SU-DHL-6 (cell line): Measurements from ENCODE around the gene PXYLP1.

ENCODE experiments used
- H2AFZ ChIP-seq: fragments of 200-600 bp; sonication (generic); 2 replicates; pipeline ENCODE4 v1.6.1; 2014; ENCODE audit warnings: low read depth, mild to moderate bottlenecking, moderate library complexity, mixed read lengths, antibody characterized with exemption, low read length; ENCODE audit not compliant: severe bottlenecking
- H3F3A ChIP-seq: fragments of 200-600 bp; shearing (Covaris generic); 2 replicates; pipeline ENCODE4 v1.6.0; 2016; ENCODE audit warnings: antibody characterized with exemption, mild to moderate bottlenecking; ENCODE audit not compliant: insufficient read depth
- H3K27ac ChIP-seq: fragments of 200-600 bp; sonication (generic); 2 replicates; pipeline ENCODE4 v1.5.1; 2016; ENCODE audit warnings: low read depth, mild to moderate bottlenecking, low read length, moderate library complexity, mixed read lengths
- H3K27me3 ChIP-seq: fragments of 200-600 bp; sonication (generic), shearing (Covaris generic); 2 replicates; pipeline ENCODE4 v1.6.0; 2014; ENCODE audit warnings: mild to moderate bottlenecking, low read length
- H3K36me3 ChIP-seq: fragments of 200-600 bp; sonication (generic); 2 replicates; pipeline ENCODE4 v1.6.1; 2014; ENCODE audit warnings: mild to moderate bottlenecking, low read length, mixed read lengths
- H3K4me2 ChIP-seq: fragments of 300-600, 200-600 bp; shearing (Covaris generic), sonication (generic); 2 replicates; pipeline ENCODE4 v1.6.0; 2014; ENCODE audit warnings: low read length, low read depth, mild to moderate bottlenecking; ENCODE audit not compliant: poor library complexity, severe bottlenecking
- H3K4me3 ChIP-seq: fragments of 200-600 bp; sonication (generic); 2 replicates; pipeline ENCODE4 v1.5.1; 2014; ENCODE audit warnings: antibody characterized with exemption, low read length, mild to moderate bottlenecking, mixed read lengths; ENCODE audit not compliant: insufficient read depth, poor library complexity, severe bottlenecking
- H3K79me2 ChIP-seq: fragments of 200-600 bp; sonication (generic); 2 replicates; pipeline ENCODE4 v1.6.1; 2014; ENCODE audit warnings: mild to moderate bottlenecking, low read length, moderate library complexity; ENCODE audit not compliant: insufficient read depth
- H3K9ac ChIP-seq: fragments of 200-600 bp; sonication (generic); 2 replicates; pipeline ENCODE4 v1.7.0; 2014; ENCODE audit warnings: mild to moderate bottlenecking, low read length
- H3K9me2 ChIP-seq: fragments of 200-600 bp; sonication (generic); replicated peaks from 2 replicates; pipeline ENCODE4 v1.6.1; 2014; ENCODE audit warnings: low read length; ENCODE audit not compliant: insufficient read depth
- H3K9me3 ChIP-seq: fragments of 200-600 bp; sonication (generic); 2 replicates; pipeline ENCODE4 v1.6.1; 2014; ENCODE audit warnings: low read length, mixed read lengths; ENCODE audit not compliant: insufficient read depth
- H4K20me1 ChIP-seq: fragments of 200-600 bp; sonication (generic); 2 replicates; pipeline ENCODE4 v1.6.1; 2014; ENCODE audit warnings: low read depth, mild to moderate bottlenecking, antibody characterized with exemption, low read length, moderate library complexity, mixed read lengths
- CTCF ChIP-seq: fragments of 200-600 bp; sonication (generic); IDR thresholded peaks from one replicate; pipeline ENCODE4 v1.5.1; 2017; ENCODE audit warnings: antibody characterized with exemption, mild to moderate bottlenecking, low read length, moderate library complexity; ENCODE audit not compliant: insufficient read depth, poor library complexity, severe bottlenecking
- EZH2phosphoT487 ChIP-seq: fragments of 200-600 bp; sonication (generic), shearing (Covaris generic); conservative IDR thresholded peaks from 2 replicates; pipeline ENCODE4 v1.6.1; 2018; ENCODE audit warnings: mild to moderate bottlenecking, antibody characterized with exemption, low read length, moderate library complexity, mixed read lengths

PXYLP1 gene

GRCh38 chr3:141260630-141260927 lies 29.0 kb downstream of the PXYLP1 start:
- H3K79me2 ChIP-seq, result no peaks in the 10 kb centered on the region
- no peak overlapping the region for H3K27ac ChIP-seq
- H3K9me2 ChIP-seq, result no peaks in the 10 kb centered on the region

GRCh38 chr3:141261472-141262307 lies 30.1 kb downstream of the PXYLP1 start:
- no peaks in the 10 kb centered on the region for H3K79me2 ChIP-seq
- H3K9me3 ChIP-seq, result no peaks in the 10 kb centered on the region
- no peaks in the 10 kb centered on the region for H3K27me3 ChIP-seq
- TF ChIP-seq EZH2phosphoT487, result no peak
- TF ChIP-seq CTCF, result no peak
- H3K4me3 ChIP-seq, result no peak overlapping the region
- H3K9ac ChIP-seq, result no peak overlapping the region
- no peak overlapping the region for H3K4me2 ChIP-seq
- no peaks in the 10 kb centered on the region for H3K36me3 ChIP-seq
- H3K9me2 ChIP-seq, result no peaks in the 10 kb centered on the region
- H3K27ac ChIP-seq, result no peak overlapping the region
- no peaks in the 10 kb centered on the region for H4K20me1 ChIP-seq
- no peaks in the 10 kb centered on the region for H3F3A ChIP-seq
- no peak overlapping the region for H2AFZ ChIP-seq

More at GRCh38 chr3:141260630-141260927, 29.0 kb downstream of the PXYLP1 start:
- Histone ChIP-seq H3K27me3 (no peaks in the 10 kb centered on the region), H3K9ac (no peak overlapping the region), H2AFZ (no peak overlapping the region), H4K20me1 (no peaks in the 10 kb centered on the region), H3F3A (no peaks in the 10 kb centered on the region), H3K4me2 (no peak overlapping the region), H3K4me3 (no peak overlapping the region), H3K36me3 (no peaks in the 10 kb centered on the region), H3K9me3 (no peaks in the 10 kb centered on the region)
- TF ChIP-seq CTCF, result no peak
- no peak for TF ChIP-seq EZH2phosphoT487

- no peak overlapping the region for H3K4me3 ChIP-seq
- H3K9me3 ChIP-seq, result no peaks in the 10 kb centered on the region
- H3K27ac ChIP-seq, result no peak overlapping the region
- TF ChIP-seq CTCF (no peak), EZH2phosphoT487 (no peak)
- H3F3A ChIP-seq, result no peaks in the 10 kb centered on the region
- no peak overlapping the region for H3K4me2 ChIP-seq
- no peak overlapping the region for H3K9ac ChIP-seq
- H3K79me2 ChIP-seq, result no peaks in the 10 kb centered on the region
- H3K9me2 ChIP-seq, result no peaks in the 10 kb centered on the region
- no peaks in the 10 kb centered on the region for H4K20me1 ChIP-seq
- H2AFZ ChIP-seq, result no peak overlapping the region
- no peaks in the 10 kb centered on the region for H3K27me3 ChIP-seq
- H3K36me3 ChIP-seq, result no peaks in the 10 kb centered on the region
Observed at GRCh38 chr3:141262308-141262705, 30.7 kb downstream of the PXYLP1 start.
